Measurements from ENCODE around the gene ORMDL2.
"Not testable (repeated sequence)": the region's sequence is repeated elsewhere in the genome, so short reads cannot be mapped to it uniquely, and the experiment has no call there.

ORMDL2 gene

GRCh38 chr12:55861871-55862270 is 44.0 kb downstream of the ORMDL2 start:
- FAIRE-seq, result no peak

GRCh38 chr12:55862286-55862685 is 44.4 kb downstream of the ORMDL2 start:
- FAIRE-seq, result no peak

GRCh38 chr12:55862931-55863330 is 45.1 kb downstream of the ORMDL2 start:
- FAIRE-seq, result not testable (repeated sequence)

- FAIRE-seq, result no peak
Observed at GRCh38 chr12:55865327-55865726, 47.5 kb downstream of the ORMDL2 start.

- not testable (repeated sequence) for FAIRE-seq
Observed at GRCh38 chr12:55866454-55867004, 48.7 kb downstream of the ORMDL2 start.

Measured in A204.1 (cell line).